ENCODE measurements around the gene REXO4. TPM values are rescaled to one million over a fixed set of nuclear protein-coding genes. Genes with fewer than 3 reads are reported as not detected.

Gene REXO4
- total and polyA plus RNA-seq, 2 donors (not counting 3 experiments of a cell fraction or from before 2014, with no cell fraction given), result 19.5 to 29.5 TPM

DNA sequence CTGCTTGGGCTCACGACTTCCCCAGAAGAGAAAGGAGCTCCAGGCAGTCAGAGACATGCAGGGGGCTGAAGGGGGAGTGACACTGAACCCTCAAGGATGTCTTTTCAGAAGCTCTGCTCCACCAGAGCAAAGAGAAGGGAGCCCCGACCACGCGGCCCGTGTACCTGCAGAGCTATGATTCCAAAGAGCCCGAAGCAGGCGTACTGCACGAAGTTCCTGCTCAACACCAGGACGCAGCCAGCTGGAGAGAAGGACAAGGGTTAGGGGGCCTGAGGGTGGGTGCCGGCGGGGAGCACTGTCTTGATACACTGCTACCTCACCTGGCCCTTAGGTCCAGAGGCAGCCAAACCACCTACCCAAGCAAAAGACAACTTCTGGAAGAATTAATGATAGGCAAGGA, 51.4 kb downstream of the REXO4 start:
- CTCF ChIA-PET, result interaction anchor here (1.2 kb wide), 1 partner anchor 9 kb away, joined by 5 read pairs; the partner anchor contains the start of genes STKLD1 and SURF4
- FAIRE-seq, result no peak
- no peaks in the 10 kb centered on the region for H4K20me1 ChIP-seq (replicated peaks; ENCODE audit: control insufficient read depth, extremely low read depth, insufficient read depth, low read length)

More for the DNA sequence above, 51.4 kb downstream of the REXO4 start:
- no peaks in the 10 kb centered on the region for H3K9me1 ChIP-seq (replicated peaks; ENCODE audit: control insufficient read depth, extremely low read depth, insufficient read depth, low read length)
- no peak overlapping the region for H2AFZ ChIP-seq (ENCODE audit: low read depth, low read length)
- dilution Hi-C loops (cut with MboI; ENCODE audit: extremely low pct_ligation_motif_present, low sequenced_read_pairs), result no loop called here
- H3K79me2 ChIP-seq (ENCODE audit: control insufficient read depth, insufficient read depth, low read length), result peaks cover 67% of the 10 kb centered on the region
- intact Hi-C loops (cut with micrococcal nuclease), result no loop called here
- peaks cover 32 to 68% of the 10 kb centered on the region in 2 experiments for H3K36me3 ChIP-seq (ENCODE audit: control insufficient read depth in 2 of 2, extremely low read depth in 1 of 2, insufficient read depth in 2 of 2, low read length in 2 of 2)
- POLR2A ChIA-PET, result no interaction called here
- no peaks in the 10 kb centered on the region for H3K27me3 ChIP-seq (ENCODE audit: control insufficient read depth in 2 of 2, insufficient read depth in 2 of 2, low read length in 2 of 2)
- no peak for DNase-seq (ENCODE audit: low read depth, low spot score)
- H3K9me3 ChIP-seq (replicated peaks; ENCODE audit: control insufficient read depth, insufficient read depth, low read length), result no peaks in the 10 kb centered on the region
- H3K27ac ChIP-seq (ENCODE audit: insufficient read depth, low read depth, low read length), result no peak overlapping the region
- BruUV-seq (replicated peaks), result no TSS peak
- TF ChIP-seq, protein P1, sequence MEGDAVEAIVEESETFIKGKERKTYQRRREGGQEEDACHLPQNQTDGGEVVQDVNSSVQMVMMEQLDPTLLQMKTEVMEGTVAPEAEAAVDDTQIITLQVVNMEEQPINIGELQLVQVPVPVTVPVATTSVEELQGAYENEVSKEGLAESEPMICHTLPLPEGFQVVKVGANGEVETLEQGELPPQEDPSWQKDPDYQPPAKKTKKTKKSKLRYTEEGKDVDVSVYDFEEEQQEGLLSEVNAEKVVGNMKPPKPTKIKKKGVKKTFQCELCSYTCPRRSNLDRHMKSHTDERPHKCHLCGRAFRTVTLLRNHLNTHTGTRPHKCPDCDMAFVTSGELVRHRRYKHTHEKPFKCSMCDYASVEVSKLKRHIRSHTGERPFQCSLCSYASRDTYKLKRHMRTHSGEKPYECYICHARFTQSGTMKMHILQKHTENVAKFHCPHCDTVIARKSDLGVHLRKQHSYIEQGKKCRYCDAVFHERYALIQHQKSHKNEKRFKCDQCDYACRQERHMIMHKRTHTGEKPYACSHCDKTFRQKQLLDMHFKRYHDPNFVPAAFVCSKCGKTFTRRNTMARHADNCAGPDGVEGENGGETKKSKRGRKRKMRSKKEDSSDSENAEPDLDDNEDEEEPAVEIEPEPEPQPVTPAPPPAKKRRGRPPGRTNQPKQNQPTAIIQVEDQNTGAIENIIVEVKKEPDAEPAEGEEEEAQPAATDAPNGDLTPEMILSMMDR (IDR thresholded peaks at IDR 0.05; ENCODE audit: extremely low read depth in 1 of 2, insufficient read depth in 1 of 2, low read depth in 1 of 2, low read length in 2 of 2), result no peak
- TF ChIP-seq MYC (IDR thresholded peaks at IDR 0.05; ENCODE audit: low read depth, low read length), result no peak
- TF ChIP-seq GATA2 (IDR thresholded peaks at IDR 0.05; ENCODE audit: insufficient read depth, insufficient read length, low read depth, low read length), result no peak
- no peak for TF ChIP-seq FOS (IDR thresholded peaks at IDR 0.05; ENCODE audit: borderline replicate concordance, insufficient read depth, low read length)
- no peak for TF ChIP-seq EZH2 (IDR thresholded peaks at IDR 0.05; ENCODE audit: borderline replicate concordance, low read depth, low read length, severe bottlenecking)
- no peak for TF ChIP-seq JUN (IDR thresholded peaks at IDR 0.05; ENCODE audit: borderline replicate concordance, insufficient read depth, insufficient read length, low read depth)
- TF ChIP-seq, protein P2, sequence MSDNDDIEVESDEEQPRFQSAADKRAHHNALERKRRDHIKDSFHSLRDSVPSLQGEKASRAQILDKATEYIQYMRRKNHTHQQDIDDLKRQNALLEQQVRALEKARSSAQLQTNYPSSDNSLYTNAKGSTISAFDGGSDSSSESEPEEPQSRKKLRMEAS (IDR thresholded peaks at IDR 0.05; ENCODE audit: insufficient read depth, insufficient read length), result no peak
- TF ChIP-seq POLR2AphosphoS5 (IDR thresholded peaks at IDR 0.05; ENCODE audit: insufficient read depth, low read depth, low read length), result no peak
- no peak for TF ChIP-seq POLR2A (IDR thresholded peaks at IDR 0.05; ENCODE audit: low read depth, low read length)
- H3K4me2 ChIP-seq (ENCODE audit: insufficient read depth, low read length), result no peak overlapping the region
- no peak overlapping the region for H3K4me3 ChIP-seq (replicated peaks in 1 of 3; ENCODE audit: insufficient read depth in 1 of 3, low read depth in 1 of 3, low read length in 3 of 3)
- peaks cover 15% of the 10 kb centered on the region for H3K4me1 ChIP-seq (ENCODE audit: control insufficient read depth, extremely low read depth, insufficient read depth, low read length)
- no peak overlapping the region for H3K9ac ChIP-seq (replicated peaks; ENCODE audit: extremely low read depth, insufficient read depth, low read length)

Measured in endothelial cell of umbilical vein (primary cell).